NCI-H82 treated with DMSO at 0.1 percent for 48 hours (cell line): ENCODE data around the gene PPP1R3C.

Experiments
- DNase-seq: peaks from one replicate; lab custom pipeline; 2025; ENCODE audit not compliant: unreplicated experiment; lab: John Stamatoyannopoulos, UW

The PPP1R3C gene

DNA sequence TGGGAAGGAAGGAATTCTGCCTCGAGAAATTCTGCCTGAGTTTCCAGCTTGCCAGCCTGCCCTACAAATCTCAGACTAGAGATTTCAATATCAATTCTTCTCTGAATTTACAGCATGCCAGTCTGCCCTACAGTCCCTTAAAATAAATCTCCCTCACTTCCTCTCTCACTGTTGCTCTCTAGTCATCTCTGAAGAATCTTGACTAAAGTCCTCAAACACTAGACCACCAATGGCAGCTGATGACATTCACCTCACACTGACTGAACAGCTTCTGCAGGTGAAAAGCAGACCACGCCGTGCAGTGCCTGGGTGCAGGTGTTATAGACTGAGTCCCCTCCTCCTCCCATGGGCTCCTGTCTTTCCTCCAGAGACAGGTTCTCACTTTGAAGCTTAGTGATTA is 30.4 kb downstream of the PPP1R3C start:
- no peak for DNase-seq

DNA sequence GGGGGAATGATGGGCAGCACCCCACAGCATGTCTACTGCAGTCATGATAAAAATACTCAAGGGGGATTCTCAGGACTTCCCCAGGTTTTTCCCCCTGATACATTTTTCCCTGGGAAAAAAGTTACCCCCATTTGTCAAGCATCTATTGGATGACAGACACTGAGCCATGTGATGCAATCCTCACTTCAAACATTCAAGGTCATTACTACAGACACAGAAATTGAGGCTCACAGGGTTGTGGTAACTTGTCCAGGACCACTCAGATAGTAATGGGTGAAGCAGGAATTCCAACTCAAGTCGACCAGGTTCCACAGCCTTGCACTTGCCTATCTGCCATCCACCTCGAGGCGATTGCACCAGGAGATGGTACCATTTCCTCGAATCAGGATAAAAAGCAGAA is 31.7 kb downstream of the PPP1R3C start:
- no peak for DNase-seq

DNA sequence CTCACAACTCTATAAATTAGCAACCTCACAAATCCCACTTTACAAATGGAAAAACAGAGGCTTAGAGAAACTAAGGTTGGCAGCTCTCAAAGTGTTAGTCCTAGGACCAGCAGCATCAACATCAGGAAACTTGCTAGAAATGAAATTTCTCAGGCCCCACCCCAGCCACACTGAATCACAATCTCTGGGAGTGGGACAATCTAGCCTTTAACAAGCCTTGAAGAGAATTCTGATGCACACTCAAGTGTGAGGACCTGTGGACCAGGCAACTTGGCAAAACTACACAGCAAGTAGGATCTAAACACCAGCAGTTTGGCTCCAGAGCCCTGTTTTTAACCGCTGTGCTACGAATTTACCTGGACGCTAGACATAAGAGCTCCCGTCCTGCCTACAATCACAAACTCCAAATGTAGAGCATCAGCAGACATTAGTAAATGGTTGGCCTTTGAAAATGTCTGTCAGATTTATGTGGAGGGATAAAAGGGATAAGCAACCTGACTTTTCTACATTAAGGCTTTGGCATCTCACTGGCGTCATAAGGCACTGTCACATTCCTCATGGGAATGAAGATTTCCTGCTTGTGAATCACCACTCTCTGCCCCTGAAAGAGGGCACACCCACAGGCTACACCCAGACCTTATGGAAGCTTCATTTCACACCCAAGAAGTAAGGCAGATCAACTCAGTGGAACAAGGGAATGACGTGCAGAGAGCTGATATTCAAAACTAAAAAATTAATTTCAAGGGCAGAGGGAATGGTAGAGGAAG is 34.5 kb downstream of the PPP1R3C start:
- no peak for DNase-seq

GRCh38 chr10:91597197-91597881 is 35.5 kb downstream of the PPP1R3C start:
- no peak for DNase-seq

GRCh38 chr10:91596825-91597196 is 36.1 kb downstream of the PPP1R3C start:
- DNase-seq: no peak

GRCh38 chr10:91593834-91594233 is 39.0 kb downstream of the PPP1R3C start:
- DNase-seq: no peak

DNA sequence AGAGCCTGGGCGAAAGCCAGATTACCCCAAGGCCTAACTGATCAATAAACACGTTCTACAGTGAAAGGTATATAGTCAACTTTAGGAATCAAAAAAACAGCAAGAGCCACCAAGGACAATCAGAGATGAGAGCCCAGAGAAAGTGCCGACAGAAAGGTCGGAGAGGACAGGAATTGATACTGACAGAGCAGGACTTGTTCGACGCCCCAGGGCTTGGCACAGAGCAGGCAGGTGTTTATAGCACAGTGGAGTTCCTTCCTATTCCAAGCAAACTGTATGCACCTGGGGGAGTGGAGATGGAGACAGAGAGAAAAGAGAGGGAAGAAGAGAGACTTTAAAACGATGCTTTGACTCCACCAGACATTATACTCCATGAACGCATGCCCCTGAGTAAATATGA is 39.5 kb downstream of the PPP1R3C start:
- DNase-seq: no peak

DNA sequence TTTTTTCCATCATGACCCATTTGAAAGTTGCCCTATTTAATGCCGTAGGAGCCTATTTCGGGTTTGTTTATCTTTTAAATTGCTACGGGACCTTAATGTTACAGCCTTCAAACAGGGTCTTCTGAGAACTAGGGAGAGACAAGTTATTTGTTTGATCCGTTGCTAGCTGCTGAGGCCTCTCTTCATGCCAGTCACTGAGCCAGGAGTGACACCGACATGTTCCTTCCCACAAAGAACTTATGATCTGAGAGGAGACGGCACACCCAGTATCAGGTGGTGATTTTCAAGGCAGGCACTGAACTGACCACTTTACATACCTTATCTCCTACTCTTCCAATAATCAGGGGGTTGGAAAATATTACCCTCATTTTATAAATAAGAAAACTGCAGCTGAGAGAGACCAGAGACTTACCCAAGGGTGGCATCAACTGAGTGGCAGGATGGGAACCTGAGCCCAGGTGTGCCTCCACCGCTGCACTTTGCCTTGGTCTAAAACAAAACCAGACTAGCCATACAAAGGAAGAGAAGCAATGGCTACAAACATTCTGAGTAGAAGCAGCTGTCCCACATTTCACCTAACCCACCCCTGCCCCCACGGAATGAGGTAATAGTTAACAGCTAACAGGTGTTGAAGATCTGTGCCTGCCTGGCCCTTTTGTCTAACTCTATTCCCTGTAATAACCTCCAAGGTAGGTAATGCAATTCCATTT is 40.5 kb downstream of the PPP1R3C start:
- DNase-seq: no peak

DNA sequence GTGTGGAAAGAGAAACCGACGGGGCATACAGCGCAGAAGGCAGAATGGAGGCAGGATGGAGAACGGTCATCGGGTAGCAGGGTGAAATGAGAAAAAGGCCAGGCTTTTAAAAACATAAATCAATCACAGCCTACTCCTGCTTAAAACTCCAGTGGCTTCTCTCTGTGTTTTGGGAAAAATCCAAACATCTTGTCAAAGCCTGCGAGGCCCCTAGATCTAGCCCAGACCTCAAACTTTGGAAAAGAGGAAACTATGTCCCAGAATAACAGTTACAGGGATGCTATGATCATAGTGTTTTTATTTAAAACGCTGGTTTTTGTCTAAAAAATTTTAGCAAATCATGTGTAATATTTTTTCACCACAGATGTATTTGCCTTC is 41.1 kb downstream of the PPP1R3C start:
- no peak for DNase-seq

- DNase-seq: no peak
Measured at GRCh38 chr10:91590904-91591796, 41.7 kb downstream of the PPP1R3C start.

GRCh38 chr10:91590142-91590903 is 42.5 kb downstream of the PPP1R3C start:
- no peak for DNase-seq

DNA sequence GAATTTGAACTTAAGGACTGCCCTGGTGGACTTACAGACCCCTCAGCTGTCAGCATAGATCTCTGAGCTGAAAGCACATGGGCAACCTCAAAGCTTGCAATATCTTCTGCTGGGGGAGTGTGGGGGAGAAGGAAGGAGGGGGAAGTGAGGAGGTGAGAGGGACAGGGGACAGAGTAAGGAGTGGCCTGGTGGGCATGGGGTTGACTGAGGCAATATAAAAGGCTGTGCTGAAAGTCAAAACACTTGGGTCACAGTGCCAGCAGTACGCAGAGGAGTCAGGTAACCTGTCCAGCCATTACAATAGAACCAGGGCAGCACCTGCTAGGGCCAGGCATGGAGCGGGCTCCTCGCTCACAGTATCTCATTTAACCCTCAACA is 43.2 kb downstream of the PPP1R3C start:
- no peak for DNase-seq

DNA sequence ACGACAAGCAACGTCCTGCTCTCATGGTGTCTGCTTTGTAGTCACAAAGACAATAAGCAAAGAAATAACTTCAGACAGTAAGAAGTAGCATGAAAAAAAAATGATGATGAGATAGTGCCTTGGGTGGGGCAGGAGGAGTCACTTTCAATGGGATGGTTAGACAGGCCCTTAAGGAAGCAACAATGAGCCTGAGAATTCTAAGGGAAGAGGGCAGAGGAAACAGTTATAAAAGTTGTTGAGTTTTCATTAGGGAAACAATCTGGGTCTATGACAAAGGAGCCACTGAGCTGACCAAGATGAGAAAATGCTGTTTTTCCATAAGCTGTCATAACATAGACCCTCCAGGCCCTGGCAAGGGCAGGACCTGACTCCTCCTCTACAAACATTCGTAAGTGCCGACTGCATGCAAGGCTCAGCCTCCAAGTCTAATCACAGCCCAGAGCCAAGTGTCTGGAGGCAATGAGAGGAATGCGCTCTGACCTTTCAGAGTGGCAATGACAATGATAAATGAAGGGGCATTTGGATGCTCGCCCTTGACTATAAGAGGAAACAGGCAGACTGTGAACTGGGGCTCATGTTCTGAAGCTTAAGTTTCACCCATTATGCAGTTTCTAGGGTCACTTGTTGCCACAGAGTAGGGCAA is 43.7 kb downstream of the PPP1R3C start:
- no peak for DNase-seq

- no peak for DNase-seq
Measured at GRCh38 chr10:91587710-91588638, 44.9 kb downstream of the PPP1R3C start.

DNA sequence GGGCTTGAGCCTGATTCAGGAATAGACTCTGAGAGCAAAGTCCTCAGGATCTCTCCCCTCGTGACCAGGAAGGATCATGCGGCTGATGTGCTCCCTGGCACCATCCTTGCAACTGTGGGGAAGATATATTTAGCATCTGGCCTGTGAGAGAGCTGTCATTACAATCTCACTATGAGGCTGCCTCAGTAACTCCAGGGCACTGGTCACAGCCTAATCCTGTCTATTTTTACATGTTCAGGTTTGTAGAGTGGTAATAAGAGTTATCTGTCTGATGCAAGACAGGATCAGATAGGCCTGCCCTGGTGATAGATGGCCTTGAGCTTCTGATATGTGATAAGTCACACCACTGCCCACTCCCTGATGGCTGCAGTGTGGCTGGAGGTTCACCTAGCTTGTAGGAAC is 50.7 kb downstream of the PPP1R3C start:
- DNase-seq: no peak

- DNase-seq: no peak
Measured at GRCh38 chr10:91579329-91579985, 53.4 kb downstream of the PPP1R3C start.
